Panc1 (cell line): ENCODE results near the gene OR6B1. TPM values are rescaled to one million over a fixed set of nuclear protein-coding genes. Genes with fewer than 3 reads are reported as not detected.

Experiments used
- ATAC-seq: fragments of 200-7000 bp; cut with Tn5 transposase; 2 replicates; pipeline ENCODE4 v1.9.1; 2020; ENCODE audit warnings: mild to moderate bottlenecking, moderate library complexity
- BruUV-seq: library from RNA; stranded (reverse); fragments of 400-500 nt; replicated peaks from 2 replicates; lab custom pipeline; 2021; lab: Mats Ljungman, UMichigan
- CTCF ChIA-PET: fragments of 300-600 bp; sonication (Branson Sonifier 250); formaldehyde crosslinking; loops from one replicate; lab custom pipeline; 2022; ENCODE audit warnings: antibody characterized with exemption; lab: Charles Lee
- POLR2A ChIA-PET: fragments of 300-600 bp; sonication (Branson Sonifier 250); formaldehyde crosslinking; loops from one replicate; lab custom pipeline; 2022; ENCODE audit warnings: antibody characterized with exemption; lab: Charles Lee
- DNase-seq: peaks from one replicate; pipeline ENCODE4 v3.0.0-alpha.2; 2010; ENCODE audit warnings: low read depth, low spot score
- H3K27ac ChIP-seq: 2 replicates; pipeline ENCODE4 v1.5.1; 2011; ENCODE audit warnings: mild to moderate bottlenecking, low read length, inconsistent platforms
- H3K27me3 ChIP-seq: fragments of 200-500 bp; sonication (Bioruptor generic); 2 replicates; pipeline ENCODE4 v1.6.0; 2014; ENCODE audit warnings: low read length, inconsistent platforms; ENCODE audit not compliant: control insufficient read depth, insufficient read depth
- H3K36me3 ChIP-seq: fragments of 200-500 bp; sonication (Bioruptor generic); 2 replicates; pipeline ENCODE4 v1.5.1; 2014; ENCODE audit warnings: inconsistent platforms, mild to moderate bottlenecking, low read length, moderate library complexity; ENCODE audit not compliant: control insufficient read depth, insufficient read depth
- H3K4me1 ChIP-seq: 2 replicates; pipeline ENCODE4 v1.5.1; 2011; ENCODE audit warnings: inconsistent platforms, mild to moderate bottlenecking, low read length, moderate library complexity; ENCODE audit not compliant: control insufficient read depth, insufficient read depth
- H3K4me3 ChIP-seq, 2 experiments: 2 replicates each; pipeline ENCODE4 v1.5.1; 2011 to 2012; ENCODE audit warnings: low read depth in 2 of 2, low read length in 2 of 2, mild to moderate bottlenecking in 2 of 2, inconsistent platforms in 1 of 2, moderate library complexity in 1 of 2
- H3K9me3 ChIP-seq: fragments of 200-500 bp; sonication (Bioruptor generic); 2 replicates; pipeline ENCODE4 v1.5.1; 2014; ENCODE audit warnings: low read depth, mild to moderate bottlenecking, inconsistent platforms, low read length, moderate library complexity; ENCODE audit not compliant: control insufficient read depth, insufficient read depth
- CTCF ChIP-seq: fragments of 450-650 bp; IDR thresholded peaks from 2 replicates; pipeline ENCODE4 v1.5.1; 2017; ENCODE audit warnings: mild to moderate bottlenecking
- POLR2AphosphoS5 ChIP-seq: IDR thresholded peaks from 2 replicates; pipeline ENCODE4 v1.6.1; 2012; ENCODE audit warnings: mild to moderate bottlenecking, low read depth, low read length, moderate library complexity
- REST ChIP-seq, 2 experiments: IDR thresholded peaks; 2 replicates each; pipeline ENCODE4 v1.6.1; 2011 to 2012; ENCODE audit warnings: low read depth in 2 of 2, control low read depth in 1 of 2, low read length in 1 of 2, mild to moderate bottlenecking in 1 of 2, moderate library complexity in 1 of 2; ENCODE audit not compliant: insufficient read depth in 1 of 2
- SIN3A ChIP-seq: IDR thresholded peaks from 2 replicates; pipeline ENCODE4 v1.6.1; 2012; ENCODE audit warnings: low read depth, mild to moderate bottlenecking, low read length, moderate library complexity, borderline replicate concordance; ENCODE audit not compliant: insufficient read depth
- TCF7L2 ChIP-seq: IDR thresholded peaks from 2 replicates; pipeline ENCODE4 v1.6.1; 2011; ENCODE audit warnings: mild to moderate bottlenecking, low read depth, low read length, inconsistent platforms
- in situ Hi-C: cut with HindIII; loops from 2 replicates; pipeline ENCODE4 v1.10.0; 2016; ENCODE audit warnings: low sequenced_read_pairs, low pct_unique_long_range_greater_than_20kb
- intact Hi-C: fragments of 100-400 bp; cut with micrococcal nuclease; formaldehyde crosslinking; loops from one replicate; pipeline ENCODE4 v1.10.0; 2022; ENCODE audit not compliant: unreplicated experiment
- total RNA-seq: library from RNA; stranded (reverse); gene quantifications from one replicate; pipeline ENCODE4 v1.2.1, GENCODE V29; 2021; ENCODE audit not compliant: unreplicated experiment

Gene OR6B1
- total RNA-seq, 1 experiment from 2014 or later = not detected

- intact Hi-C loops = no loop called here
- Histone ChIP-seq H3K27me3 (no peaks in the 10 kb centered on the region), H3K4me1 (no peaks in the 10 kb centered on the region), H3K9me3 (no peaks in the 10 kb centered on the region), H3K4me3 (no peak overlapping the region), H3K36me3 (no peaks in the 10 kb centered on the region), H3K27ac (no peak overlapping the region)
- BruUV-seq = no TSS peak
- ChIA-PET CTCF (no interaction called here), POLR2A (no interaction called here)
- TF ChIP-seq CTCF = no peak
- no peak for TF ChIP-seq TCF7L2
- no peak for TF ChIP-seq REST (IDR thresholded peaks at IDR 0.05; ENCODE audit: insufficient read depth in 1 of 2, low read depth in 2 of 2, low read length in 1 of 2)
- ATAC-seq (no peak), DNase-seq (no peak)
- in situ Hi-C loops = no loop called here
Observed at GRCh38 chr7:143973870-143974416, 26.2 kb upstream of the OR6B1 start.

GRCh38 chr7:143974459-143974858 lies 25.7 kb upstream of the OR6B1 start:
- in situ Hi-C loops (no loop called here), intact Hi-C loops (no loop called here)
- CTCF ChIA-PET = no interaction called here
- ATAC-seq (no peak), DNase-seq (no peak)
- POLR2A ChIA-PET = no interaction called here
- TF ChIP-seq CTCF = no peak
- TF ChIP-seq REST (IDR thresholded peaks at IDR 0.05; ENCODE audit: insufficient read depth in 1 of 2, low read depth in 2 of 2, low read length in 1 of 2) = no peak
- TF ChIP-seq POLR2AphosphoS5 = no peak
- TF ChIP-seq TCF7L2 = no peak
- no peak for TF ChIP-seq SIN3A
- BruUV-seq = no TSS peak
- H3K4me1 ChIP-seq = no peaks in the 10 kb centered on the region
- no peaks in the 10 kb centered on the region for H3K36me3 ChIP-seq
- no peak overlapping the region for H3K27ac ChIP-seq
- no peaks in the 10 kb centered on the region for H3K9me3 ChIP-seq
- no peaks in the 10 kb centered on the region for H3K27me3 ChIP-seq
- no peak overlapping the region for H3K4me3 ChIP-seq
